22Rv1 (cell line): ENCODE measurements around the gene CEP295NL.

Experiments
- H3K27ac ChIP-seq: fragments of 450-650 bp; 2 replicates; pipeline ENCODE4 v1.5.1; 2017
- ZFX ChIP-seq: fragments of 450-650 bp; IDR thresholded peaks from 2 replicates; pipeline ENCODE4 v1.6.1; 2017; ENCODE audit warnings: antibody characterized with exemption, borderline replicate concordance
- TF ChIP-seq, protein P1 (sequence below): fragments of 450-650 bp; IDR thresholded peaks from 2 replicates; pipeline ENCODE4 v1.5.1; 2017; ENCODE audit warnings: mild to moderate bottlenecking

CEP295NL gene

DNA sequence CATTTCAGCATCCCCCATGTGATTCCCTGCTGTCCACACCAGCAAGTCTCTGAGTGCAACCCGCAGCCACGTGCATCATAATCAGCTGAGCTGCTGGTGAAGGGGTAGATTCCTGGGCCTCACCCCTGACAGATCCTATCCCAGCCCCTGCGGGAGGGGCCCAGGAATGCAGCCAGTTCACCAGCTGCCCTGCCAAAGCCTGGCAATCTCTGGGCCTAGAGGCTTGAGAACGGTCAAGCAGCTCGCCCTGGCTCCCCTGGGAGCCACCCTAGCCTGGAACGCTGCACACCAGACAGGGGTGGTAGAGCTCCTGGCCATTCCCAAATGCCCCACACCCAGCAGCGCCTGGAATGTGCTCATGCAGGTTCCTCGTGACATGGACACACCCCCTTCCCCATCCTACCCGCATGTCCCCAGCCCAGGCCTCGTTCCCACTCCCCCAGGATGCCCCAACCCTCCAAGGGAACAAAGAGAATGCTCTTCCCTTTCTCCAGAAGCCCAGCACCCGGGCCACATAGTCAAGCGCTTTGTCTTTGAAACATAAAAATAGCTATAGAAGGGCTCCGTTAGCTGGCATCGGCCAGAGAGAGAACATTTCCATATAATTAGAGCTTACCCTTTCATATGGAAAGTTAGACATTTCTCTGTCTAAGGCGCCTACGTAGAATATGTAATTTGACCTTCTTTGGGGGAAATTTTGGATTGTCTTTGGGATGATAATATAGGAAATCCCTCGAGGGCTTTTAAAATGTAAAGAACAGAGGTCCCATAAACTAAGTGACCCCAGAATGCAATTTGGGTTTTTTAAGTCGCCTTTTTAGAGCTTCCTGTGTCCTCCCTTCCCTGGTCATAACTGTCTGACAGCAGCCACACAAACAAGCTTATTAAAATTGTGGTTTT lies 3.4 kb downstream of the CEP295NL start:
- no peak overlapping the region for H3K27ac ChIP-seq
- no peak for TF ChIP-seq ZFX
- TF ChIP-seq, protein P1, sequence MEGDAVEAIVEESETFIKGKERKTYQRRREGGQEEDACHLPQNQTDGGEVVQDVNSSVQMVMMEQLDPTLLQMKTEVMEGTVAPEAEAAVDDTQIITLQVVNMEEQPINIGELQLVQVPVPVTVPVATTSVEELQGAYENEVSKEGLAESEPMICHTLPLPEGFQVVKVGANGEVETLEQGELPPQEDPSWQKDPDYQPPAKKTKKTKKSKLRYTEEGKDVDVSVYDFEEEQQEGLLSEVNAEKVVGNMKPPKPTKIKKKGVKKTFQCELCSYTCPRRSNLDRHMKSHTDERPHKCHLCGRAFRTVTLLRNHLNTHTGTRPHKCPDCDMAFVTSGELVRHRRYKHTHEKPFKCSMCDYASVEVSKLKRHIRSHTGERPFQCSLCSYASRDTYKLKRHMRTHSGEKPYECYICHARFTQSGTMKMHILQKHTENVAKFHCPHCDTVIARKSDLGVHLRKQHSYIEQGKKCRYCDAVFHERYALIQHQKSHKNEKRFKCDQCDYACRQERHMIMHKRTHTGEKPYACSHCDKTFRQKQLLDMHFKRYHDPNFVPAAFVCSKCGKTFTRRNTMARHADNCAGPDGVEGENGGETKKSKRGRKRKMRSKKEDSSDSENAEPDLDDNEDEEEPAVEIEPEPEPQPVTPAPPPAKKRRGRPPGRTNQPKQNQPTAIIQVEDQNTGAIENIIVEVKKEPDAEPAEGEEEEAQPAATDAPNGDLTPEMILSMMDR, result no peak

DNA sequence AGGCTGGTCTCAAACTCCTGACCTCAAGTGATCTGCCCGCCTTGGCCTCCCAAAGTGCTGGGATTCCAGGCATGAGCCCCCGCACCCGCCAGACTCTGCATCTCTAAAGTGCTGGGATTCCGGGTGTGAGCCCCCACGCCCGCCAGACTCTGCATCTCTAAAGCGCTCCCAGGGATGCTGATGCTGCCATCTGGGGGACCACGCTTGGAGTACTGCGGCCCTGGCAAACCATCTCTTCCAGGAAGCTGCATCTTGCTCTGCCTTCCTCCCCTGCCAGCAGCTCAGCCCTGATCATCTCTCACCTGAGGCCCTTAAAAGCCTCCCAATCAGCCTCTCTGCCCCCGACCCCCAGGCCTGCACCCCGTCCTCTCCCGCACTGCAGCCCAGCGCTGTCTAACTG lies 4.1 kb downstream of the CEP295NL start:
- no peak overlapping the region for H3K27ac ChIP-seq
- TF ChIP-seq ZFX, result no peak
- TF ChIP-seq, protein P1, result no peak

DNA sequence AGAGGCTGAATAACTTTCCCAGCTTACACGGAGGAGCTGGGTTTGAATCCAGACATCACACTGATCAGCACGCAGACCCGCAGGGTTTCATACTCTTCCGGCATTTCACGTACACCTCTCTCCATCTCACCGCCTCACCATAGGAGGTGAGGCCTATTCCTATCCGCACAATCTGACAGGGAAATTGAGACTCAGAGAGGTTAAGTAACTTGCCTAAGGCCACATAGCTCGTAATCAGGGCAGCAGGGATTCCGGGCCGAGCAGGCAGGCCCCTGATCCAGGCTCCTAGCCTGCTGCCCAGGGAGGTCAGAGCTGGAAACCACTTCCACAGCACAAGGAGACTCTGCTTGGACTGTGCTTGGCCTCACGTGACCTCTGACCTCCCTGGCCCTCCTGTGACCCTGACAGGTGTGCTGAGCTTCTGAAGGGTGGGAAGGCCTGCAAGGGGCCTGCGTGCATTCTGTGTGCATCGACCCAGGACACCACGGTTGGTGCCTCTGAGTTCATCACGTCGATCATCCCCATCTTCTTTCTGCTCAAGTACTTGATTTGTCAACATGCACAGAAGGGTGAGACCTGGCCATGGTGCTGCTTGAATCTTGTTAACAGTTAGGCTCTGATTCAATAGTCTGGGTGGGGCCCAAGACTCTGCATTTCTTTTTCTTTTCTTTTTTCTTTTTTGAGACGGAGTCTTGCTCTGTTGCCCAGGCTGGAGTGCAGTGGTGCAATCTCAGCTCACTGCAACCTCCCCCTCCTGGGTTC lies 4.7 kb downstream of the CEP295NL start:
- H3K27ac ChIP-seq, result no peak overlapping the region

DNA sequence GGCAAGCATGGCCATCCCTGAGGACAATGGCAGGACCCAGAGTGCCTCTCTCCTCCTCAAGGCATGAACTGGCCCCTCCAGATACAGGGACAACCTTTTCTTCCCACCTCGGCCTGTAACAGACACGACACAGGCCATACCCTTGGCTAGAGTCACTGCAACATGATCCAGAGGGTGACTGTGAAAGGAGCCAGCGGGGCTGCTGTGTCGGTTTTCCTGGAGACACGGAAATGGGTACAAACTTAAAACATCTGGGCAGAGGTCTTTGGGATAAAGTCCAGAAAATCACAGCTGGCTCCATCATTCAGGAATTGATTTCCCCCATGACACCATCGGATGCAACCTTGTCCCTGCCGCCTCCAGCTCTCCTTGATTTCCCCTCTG lies 5.3 kb downstream of the CEP295NL start:
- TF ChIP-seq, protein P1, result no peak
- TF ChIP-seq ZFX, result no peak

More for the DNA sequence above, 4.7 kb downstream of the CEP295NL start:
- no peak for TF ChIP-seq ZFX
- TF ChIP-seq, protein P1, result no peak

DNA sequence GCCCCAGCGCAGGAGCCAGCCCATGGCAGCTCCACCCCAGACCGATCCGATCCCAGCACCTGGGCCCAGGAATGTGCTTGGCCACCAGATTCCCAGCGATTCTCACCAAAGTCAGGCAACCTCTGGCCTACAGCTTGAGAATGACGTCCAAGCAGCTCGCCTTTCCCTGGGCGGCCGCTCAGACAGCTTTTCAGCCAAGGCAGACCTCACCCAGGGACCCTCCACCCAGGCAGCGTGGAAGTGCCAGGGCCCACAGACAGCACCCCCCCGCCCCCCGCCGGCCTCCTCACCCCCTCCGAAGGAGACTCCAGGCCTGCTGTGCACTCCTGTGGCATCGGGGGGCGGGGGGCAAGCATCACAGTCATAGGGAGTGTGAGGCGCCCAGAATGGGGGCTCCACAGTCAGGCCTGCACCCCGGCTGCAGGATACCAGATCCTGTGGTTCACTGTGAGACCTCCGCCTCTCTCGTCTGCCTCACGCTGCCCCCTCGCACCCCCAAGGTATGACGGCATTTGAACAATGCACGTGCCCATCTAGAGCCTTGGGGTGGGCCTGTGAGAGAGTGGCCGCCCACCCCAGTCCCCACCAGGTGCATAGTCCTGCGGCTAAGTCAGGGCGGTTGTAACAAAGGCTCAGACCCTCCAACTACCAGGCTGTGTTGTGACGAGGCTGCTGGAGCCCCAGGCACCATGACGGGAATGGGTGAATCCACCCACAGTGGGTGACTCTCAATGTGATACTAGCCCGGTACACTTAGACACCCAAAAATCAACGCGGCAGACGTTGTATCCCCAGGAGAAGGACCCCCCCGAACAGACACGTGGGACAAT lies 6.0 kb downstream of the CEP295NL start:
- no peak overlapping the region for H3K27ac ChIP-seq
- TF ChIP-seq, protein P1, result no peak
- TF ChIP-seq ZFX, result no peak

More for the DNA sequence above, 5.3 kb downstream of the CEP295NL start:
- no peak overlapping the region for H3K27ac ChIP-seq

DNA sequence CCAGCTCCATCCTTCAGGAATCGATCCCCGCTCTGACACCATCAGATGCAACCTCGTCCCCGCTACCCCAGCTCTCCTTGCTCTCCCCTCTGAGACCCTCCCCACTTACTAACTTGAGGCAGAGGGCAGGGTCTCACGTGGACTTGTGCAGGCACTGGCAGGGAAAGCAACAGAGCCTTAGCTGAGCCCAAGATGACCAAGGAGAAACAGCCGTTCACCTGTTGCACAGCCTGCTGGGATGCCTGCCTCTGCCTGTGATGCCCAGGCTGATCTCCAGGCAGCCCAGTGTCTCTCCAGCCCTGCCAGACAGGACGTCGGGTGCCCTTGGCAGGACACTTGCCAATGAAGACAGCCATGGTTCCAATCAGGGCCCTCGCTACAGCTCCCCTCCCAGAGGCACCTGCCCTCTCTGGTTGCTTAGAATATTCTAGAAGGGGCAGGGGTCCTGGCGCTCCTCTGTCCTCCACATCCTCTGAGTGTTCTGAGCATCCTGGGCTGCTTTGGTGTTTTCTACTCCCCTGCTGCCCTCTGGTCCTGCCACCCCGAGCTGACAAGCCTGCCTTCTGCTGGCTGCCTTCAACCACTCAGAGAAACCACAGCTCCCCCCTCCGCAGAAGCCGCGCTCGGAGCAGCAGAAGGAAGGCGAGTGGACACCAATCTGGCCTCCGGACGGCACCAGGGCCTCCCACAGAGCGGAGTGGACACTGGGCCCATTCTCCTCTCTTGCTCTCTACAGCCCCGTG lies 6.7 kb downstream of the CEP295NL start:
- H3K27ac ChIP-seq, result no peak overlapping the region
- TF ChIP-seq, protein P1, result no peak
